Measurements from ENCODE around the gene IL21R. TPM values are rescaled to one million over a fixed set of nuclear protein-coding genes. Genes with fewer than 3 reads are reported as not detected.

Gene IL21R
- total and polyA plus RNA-seq, 10 of the 15 experiments (the other 5 are each of a cell fraction or from before 2014, with no cell fraction given): 5.3 to 138 (median 82.5) TPM

DNA sequence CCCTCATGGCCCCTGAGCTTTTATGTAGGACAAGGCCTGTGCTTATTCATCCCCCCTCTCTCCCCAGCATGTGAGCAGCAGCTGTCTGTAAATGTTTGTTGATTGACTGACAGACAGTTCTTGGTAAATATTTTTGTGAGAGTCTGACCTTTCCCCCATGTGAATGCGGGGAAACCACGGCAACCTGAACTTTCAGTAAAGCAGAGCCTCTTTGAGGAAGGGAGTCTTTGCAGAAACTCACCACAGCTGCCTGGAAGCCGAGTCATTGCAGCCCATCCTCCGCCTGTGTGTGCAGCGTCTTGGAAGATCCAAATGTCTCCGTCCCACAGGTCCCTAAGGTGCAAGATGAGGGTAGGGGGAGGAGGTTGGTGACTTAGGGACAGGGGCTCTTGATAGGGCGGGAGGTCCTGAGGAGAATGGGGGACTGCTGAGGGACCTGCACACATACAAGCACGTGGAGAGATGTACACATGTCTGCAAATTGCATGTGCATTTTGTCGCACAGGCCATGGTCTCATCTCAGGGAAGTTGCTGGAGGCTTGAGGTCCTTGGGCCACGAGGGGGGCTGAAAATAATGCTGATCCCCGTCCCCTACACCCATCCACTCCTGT is 23.0 kb upstream of the IL21R start:
- ChIA-PET CTCF (interaction anchor here (0.6 to 1.8 kb wide), 5 partner anchors 9 to 200 kb away, joined by 3 to 6 read pairs (median 4); no protein-coding TSS in a partner anchor), SMC1A (ENCODE audit: uncharacterized antibody, unreplicated experiment) (interaction anchor here (0.6 to 9.6 kb wide), 9 partner anchors 8 to 308 kb away, joined by 3 to 220 read pairs (median 5); partner anchors contain the start of genes IL21R and KDM8), POLR2A (interaction anchor here (0.8 to 9.6 kb wide), 4 partner anchors 9 to 31 kb away, joined by 3 to 208 read pairs (median 4); partner anchors contain the start of gene IL21R), RAD21 (ENCODE audit: unreplicated experiment) (interaction anchor here (2.1 to 9.3 kb wide), 2 partner anchors 9 to 23 kb away, joined by 7 to 224 read pairs; partner anchors contain the start of gene IL21R)
- peak overlapping the region; percentile 73; the same call in 1 of the 2 replicates for H3K27ac ChIP-seq (ENCODE audit: control insufficient read depth, insufficient read depth)
- intact Hi-C loops (cut with micrococcal nuclease; ENCODE audit: unreplicated experiment) (no loop called here), in situ Hi-C loops (cut with MboI) (no loop called here)
- TF ChIP-seq WRNIP1 (IDR thresholded peaks at IDR 0.05; ENCODE audit: borderline replicate concordance, low read depth, low read length): no peak
- TF ChIP-seq RUNX3 (IDR thresholded peaks at IDR 0.05; ENCODE audit: low read length): peak; percentile 15; the same call in 1 of the 2 replicates
- TF ChIP-seq ZZZ3 (IDR thresholded peaks at IDR 0.05; ENCODE audit: control insufficient read depth, insufficient read length, low read depth): no peak
- 0 out of 2 replicates have a peak, but pooled peaks have one; percentile 5 for TF ChIP-seq NFYB (IDR thresholded peaks at IDR 0.05; ENCODE audit: insufficient read depth, low read depth, low read length)
- TF ChIP-seq TARDBP (IDR thresholded peaks at IDR 0.05; ENCODE audit: borderline replicate concordance): no peak
- no peak for TF ChIP-seq JUND (IDR thresholded peaks at IDR 0.05; ENCODE audit: low read depth, low read length)
- TF ChIP-seq, protein P1, sequence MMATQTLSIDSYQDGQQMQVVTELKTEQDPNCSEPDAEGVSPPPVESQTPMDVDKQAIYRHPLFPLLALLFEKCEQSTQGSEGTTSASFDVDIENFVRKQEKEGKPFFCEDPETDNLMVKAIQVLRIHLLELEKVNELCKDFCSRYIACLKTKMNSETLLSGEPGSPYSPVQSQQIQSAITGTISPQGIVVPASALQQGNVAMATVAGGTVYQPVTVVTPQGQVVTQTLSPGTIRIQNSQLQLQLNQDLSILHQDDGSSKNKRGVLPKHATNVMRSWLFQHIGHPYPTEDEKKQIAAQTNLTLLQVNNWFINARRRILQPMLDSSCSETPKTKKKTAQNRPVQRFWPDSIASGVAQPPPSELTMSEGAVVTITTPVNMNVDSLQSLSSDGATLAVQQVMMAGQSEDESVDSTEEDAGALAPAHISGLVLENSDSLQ (IDR thresholded peaks at IDR 0.05): peak; percentile 57; the same call in 1 of the 2 replicates
- no peak overlapping the region for H3K4me3 ChIP-seq
- no peaks in the 10 kb centered on the region for H3K27me3 ChIP-seq (replicated peaks in 1 of 2; ENCODE audit: control insufficient read depth in 2 of 2, insufficient read depth in 2 of 2, low read length in 1 of 2)
- H3K4me2 ChIP-seq (ENCODE audit: control insufficient read depth, insufficient read depth): peak overlapping the region; percentile 38; the same call in 1 of the 2 replicates
- H3K36me3 ChIP-seq (ENCODE audit: control insufficient read depth in 2 of 2, insufficient read depth in 2 of 2, low read length in 1 of 2): no peaks in the 10 kb centered on the region
- ATAC-seq (no peak), DNase-seq (ENCODE audit: low read depth, low spot score) (no peak), FAIRE-seq (no peak)
- 18% methylated on average over 11 of the region's 11 CpGs for WGBS (ENCODE audit: insufficient coverage, insufficient replicate concordance, low lambda C conversion rate, missing lambda C conversion rate)
- H2AFZ ChIP-seq (ENCODE audit: control insufficient read depth, low read depth, low read length): no peak overlapping the region
- no TSS peak for BruUV-seq (replicated peaks)
- H3K9me3 ChIP-seq (replicated peaks; ENCODE audit: control insufficient read depth, insufficient read depth, low read length): peaks cover 6% of the 10 kb centered on the region; the same call in 1 of the 3 replicates
- peaks cover 48% of the 10 kb centered on the region for H3K4me1 ChIP-seq (ENCODE audit: control insufficient read depth, insufficient read depth, low read length)
- H3K9ac ChIP-seq (ENCODE audit: control insufficient read depth, insufficient read depth, low read length): no peak overlapping the region
- H3K79me2 ChIP-seq (ENCODE audit: control insufficient read depth, insufficient read depth, low read length): no peaks in the 10 kb centered on the region
- H4K20me1 ChIP-seq (ENCODE audit: control insufficient read depth, insufficient read depth): no peaks in the 10 kb centered on the region
